HuH-7.5 (cell line): ENCODE data around the gene SYNJ2BP.
"Not testable (repeated sequence)": the region's sequence is repeated elsewhere in the genome, so short reads cannot be mapped to it uniquely, and the experiment has no call there.

ENCODE experiments used
- DNase-seq: peaks from one replicate; pipeline ENCODE4 v3.0.0; 2011; ENCODE audit warnings: low spot score

The SYNJ2BP gene, protein sequence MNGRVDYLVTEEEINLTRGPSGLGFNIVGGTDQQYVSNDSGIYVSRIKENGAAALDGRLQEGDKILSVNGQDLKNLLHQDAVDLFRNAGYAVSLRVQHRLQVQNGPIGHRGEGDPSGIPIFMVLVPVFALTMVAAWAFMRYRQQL

DNA sequence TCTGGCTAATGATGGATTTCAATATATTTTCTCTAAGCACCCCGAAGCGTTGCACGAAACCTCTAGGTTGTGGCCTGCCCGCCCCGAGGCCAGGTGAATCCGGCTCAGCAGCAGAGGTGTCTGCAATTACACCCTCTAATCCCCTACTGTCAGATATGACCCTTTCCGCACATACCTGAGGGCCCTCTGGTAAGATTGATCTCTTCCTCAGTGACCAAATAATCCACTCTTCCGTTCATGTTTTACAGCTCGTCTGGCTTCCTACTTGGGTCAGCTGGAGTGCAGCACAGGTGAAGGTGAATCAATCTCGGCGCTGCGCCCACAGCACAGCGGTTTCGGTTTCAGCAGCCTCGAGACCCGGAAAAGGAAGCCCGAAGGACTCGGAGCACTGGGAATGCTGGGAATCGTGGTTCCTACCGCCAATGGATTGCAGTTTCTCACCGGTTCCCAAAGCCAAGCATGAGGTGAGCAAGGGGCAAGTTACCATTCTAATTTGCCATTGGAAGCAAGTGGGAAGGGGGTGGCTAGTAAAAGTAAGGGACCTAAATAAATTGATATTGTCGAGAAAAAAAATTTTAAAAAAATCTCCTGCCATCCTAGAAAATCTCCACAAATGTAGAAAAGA, at the start of gene SYNJ2BP:
TSS of gene SYNJ2BP (minus strand) at position 366 of the 625 bp plus-strand sequence. CDS start at position 239, 127 bp downstream.
- DNase-seq, result peak; percentile 68

DNA sequence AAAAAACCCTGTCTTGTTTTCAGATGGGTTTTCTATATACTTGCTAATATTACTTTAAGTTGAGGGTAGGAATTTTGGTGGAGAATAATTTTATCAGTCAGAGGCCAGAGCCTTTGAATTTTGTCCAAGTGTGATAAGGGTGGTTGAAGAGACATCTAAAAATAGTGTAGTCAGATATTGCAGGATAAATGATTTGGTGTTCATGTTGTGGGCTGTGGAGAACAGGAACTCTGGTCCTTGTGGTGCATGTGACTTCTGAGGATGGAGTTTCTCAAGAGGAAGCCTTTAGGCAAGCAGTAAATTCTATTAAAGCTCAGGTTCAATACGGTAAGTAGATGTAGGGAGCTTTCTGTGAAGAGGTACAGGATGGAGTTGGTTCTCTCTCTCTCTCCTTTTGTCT, 37.8 kb upstream of the SYNJ2BP start:
- DNase-seq, result no peak

DNA sequence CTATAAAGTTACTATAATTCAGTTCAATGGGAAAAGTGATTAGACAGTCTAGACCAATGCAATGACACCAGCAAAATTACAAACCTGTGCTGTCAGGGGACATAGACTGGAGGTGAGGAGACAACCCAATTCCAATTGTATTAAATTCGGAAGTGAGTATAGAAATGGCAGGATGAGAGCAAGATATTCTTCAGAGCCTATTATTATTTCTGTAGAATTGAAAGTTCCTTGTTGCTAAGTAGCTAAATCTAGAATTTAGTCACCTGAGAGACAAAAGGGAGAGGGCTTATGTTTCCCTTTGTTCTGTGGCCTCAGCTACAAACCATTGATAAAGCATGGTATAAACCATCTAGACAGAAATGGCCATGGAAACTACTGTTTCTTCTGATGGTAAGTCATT, 35.0 kb upstream of the SYNJ2BP start, which contains the start of gene ADAM21:
TSS of gene ADAM21 (plus strand) at position 301 of the 400 bp plus-strand sequence. CDS start 5,326 bp downstream, outside the sequence.
- DNase-seq, result no peak

DNA sequence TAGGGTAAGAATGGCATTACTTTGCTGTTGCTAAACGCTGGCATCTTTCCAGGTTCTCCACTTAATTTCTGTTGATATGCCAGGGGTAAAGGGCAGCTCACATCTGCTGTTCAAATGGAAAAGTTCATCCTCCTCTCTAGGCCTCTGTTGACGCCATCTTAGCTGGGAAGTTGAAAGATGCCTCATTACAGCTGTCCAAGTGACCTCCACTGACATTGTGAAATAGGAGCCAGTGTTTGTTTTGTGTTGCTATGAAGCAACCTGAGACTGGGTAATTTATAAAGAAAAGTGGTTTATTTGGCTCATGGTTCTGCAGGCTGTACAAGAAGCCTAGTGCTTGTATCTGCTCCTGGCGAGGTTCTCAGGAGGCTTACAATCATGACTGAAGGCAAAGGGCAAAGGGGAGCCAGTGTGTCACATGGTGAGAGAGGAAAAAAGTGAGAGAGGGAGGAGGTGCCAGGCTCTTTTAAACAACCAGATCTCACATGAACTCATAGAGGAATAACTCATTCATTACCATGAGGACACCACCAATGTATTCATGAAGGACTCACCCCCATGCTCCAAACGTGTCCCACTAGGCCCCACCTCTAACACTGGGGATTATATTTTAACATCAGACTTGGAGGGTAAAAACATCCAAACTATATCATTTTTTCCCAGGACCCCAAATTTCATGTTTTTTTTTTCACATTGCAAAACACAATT, 31.9 kb upstream of the SYNJ2BP start:
- DNase-seq, result peak; percentile 63

DNA sequence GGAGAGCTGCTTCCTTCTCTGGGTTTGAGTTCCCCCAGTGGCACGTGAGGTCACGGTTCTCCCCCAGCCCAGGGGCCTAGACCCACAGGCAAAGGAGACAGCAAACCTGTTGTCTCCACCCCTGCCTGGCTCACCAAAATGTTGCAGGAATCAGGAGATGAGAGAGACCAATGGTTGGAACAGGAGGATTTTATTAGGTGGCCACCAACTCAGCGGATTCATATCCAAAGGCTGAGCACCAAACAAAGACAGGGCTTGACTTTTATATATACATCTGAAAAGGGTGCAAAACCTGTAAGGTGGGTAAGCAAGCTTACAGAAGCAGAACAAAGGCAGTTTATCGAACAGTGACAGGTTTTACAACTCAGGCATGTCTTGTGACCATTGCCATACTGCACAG, 25.9 kb upstream of the SYNJ2BP start:
- no peak for DNase-seq

DNA sequence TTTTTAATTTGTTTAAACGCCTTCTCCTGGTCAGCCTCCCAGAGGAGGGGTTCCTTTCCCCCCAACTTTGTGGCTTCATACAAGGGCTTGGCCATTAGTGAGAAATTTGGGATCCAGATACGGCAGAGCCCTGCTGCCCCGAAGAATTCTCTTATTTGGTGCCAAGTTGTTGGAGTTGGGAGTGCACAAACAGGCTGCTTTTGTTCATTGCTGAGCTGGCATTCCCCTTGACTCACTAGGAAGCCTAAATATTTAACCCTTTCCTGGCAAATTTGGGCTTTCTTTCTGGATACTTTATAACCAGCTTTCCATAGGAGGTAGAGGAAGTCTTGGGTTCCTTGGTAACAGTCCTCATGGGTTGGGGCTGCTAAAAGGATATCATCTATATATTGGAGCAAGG, 24.8 kb upstream of the SYNJ2BP start:
- no peak for DNase-seq

DNA sequence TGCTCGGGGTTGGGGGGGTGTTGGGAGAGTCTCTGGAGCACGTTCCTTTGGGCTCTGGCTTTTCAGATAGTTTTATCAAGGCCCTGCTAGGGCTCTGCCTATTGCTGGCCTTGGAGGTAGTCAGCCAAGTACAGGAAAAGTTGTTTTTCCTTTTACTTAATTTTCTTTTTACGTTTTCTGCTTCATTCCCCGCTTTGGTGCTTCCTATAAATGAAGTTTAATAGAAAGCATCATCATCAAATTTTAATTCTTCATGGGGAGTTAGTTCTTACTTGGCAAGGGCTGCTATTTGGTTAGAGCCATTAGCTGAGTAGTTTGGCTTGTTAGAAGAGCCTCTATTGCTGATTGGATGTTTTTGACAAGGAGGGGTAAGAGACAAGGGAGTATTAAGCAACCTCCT, 20.0 kb upstream of the SYNJ2BP start:
- no peak for DNase-seq

DNA sequence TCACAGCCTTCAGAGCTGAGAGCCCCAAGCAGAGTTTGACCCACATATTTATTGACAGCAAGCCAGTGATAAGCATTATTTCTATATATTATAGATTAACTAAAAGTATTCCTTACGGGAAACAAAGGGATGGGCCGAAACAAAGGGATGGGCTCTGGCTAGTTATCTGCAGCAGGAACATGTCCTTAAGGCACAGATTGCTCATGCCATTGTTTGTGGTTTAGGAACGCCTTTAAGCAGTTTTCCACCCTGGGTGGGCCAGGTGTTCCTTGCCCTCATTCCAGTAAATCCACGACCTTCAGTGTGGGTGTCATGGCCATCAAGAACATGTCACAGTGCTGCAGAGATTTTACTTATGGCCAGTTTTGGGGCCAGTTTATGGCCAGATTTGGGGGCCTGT, 9.7 kb upstream of the SYNJ2BP start:
- not testable (repeated sequence) for DNase-seq

DNA sequence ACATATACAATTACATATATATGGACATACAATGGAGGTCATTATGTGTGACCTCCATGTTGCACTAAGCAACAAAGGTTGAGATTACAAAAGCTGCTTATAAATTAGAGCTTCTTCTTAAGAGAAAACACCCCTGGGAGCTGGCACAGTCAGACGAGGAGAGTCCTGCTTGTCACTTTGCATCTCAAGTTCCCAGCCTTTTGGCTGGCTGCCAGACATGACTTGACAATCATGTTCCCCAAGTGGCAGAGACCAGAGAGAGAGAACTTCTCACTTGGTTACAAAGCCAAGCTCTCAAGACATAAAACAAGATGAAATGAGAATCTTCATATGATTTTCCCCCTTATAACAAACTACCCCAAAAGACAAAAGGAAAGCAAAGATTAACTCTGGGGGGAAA, 8.5 kb upstream of the SYNJ2BP start:
- no peak for DNase-seq

DNA sequence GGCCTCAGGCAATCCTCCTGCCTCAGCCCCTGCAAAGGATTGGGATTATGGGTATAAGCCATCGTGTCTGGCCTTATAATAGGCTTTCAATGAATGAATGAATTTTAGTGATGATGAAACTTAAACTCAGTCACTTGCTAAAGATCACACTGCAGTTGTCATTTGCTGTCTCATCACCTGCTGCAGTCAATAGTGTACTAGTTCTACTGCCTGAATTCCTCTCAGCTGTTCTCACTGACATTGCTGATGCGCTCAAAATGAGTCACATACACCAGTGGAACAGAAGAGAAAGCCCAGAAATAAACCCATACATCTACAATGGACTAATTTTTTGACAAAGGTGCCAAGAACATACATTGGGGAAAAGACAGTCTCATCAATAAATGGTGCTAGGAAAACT, 5.6 kb upstream of the SYNJ2BP start:
- DNase-seq, result no peak

DNA sequence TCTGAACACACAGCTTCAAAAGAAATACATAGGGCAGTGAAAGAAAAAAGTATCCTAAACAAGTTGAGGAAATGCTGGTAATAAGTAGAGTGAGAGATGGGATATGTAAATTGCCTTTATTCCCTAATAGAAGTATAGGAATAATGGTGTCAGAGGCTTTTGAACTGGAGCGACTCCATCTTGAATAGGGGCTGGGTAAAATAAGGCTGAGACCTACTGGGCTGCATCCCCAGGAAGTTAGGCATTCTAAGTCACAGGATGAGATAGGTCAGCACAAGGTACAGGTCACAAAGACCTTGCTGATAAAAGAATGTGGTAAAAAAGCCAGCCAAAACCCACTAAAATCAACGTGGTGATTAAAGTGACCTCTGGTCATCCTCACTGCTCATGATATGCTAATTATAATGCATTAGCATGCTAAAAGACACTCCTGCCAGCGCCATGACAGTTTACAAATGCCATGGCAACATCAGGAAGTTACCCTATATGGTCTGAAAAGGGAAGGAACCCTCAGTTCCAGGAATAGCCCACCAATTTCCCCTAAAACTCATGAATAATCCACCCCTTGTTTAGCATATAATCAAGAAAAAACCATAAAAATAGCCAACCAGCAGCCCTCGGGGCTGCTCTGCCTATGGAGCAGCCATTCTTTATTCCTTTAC, 2.5 kb upstream of the SYNJ2BP start:
- DNase-seq, result not testable (repeated sequence)

DNA sequence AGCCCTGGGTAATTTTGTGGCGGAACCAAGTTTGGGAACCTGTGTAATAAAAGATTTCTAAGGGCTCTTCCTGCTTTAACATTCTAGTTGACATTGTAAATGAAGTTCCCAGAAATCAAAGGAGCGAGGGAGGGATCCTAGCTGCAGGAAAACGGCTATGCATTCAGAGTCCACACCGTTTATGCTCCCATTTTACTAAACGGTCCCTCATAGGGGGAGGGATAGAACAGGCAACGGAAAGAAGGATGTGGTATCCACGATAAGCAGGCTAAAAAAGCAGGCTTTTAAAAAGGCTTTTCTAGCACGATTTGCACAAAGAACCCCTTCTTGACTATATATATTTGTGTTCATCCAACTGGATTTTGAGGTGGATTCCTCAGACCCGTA, 559 bp downstream of the SYNJ2BP start:
- no peak for DNase-seq

DNA sequence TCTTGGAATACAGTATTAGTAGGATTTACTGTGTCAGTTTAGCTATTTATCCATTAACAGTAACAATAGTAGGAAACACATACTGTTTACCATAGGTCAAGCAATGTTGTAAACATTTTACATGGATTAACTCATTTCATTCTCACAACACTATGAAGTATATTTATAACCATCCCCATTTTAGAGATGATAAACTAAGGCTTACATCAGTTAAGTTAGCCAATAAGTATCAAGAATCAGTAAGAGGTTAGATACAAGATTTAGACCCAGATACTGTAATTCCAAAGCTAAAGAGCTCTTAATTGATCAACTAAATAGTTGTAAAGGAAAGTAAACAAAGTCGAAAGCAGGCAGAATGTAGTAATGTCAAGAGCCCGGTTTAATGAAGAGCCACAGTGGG, 1.1 kb downstream of the SYNJ2BP start:
- no peak for DNase-seq

DNA sequence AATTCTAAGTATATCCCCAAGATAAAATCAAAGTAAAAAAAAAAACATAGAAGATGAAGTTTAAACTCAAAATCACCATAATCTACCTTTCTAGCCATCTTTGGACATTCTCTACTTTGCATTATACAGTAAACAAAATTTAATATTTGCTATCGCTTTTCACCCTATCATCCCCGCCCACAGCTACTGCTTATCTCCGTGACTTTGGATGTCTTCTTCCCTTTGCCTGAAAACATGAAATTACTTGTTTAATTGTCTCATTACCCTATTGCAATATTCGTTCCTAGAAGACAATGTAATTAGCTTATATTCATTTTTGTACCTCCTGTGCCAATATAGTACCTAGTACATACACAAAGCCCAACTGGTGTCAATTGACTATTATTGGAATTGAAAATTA, 9.3 kb downstream of the SYNJ2BP start:
- DNase-seq, result no peak

DNA sequence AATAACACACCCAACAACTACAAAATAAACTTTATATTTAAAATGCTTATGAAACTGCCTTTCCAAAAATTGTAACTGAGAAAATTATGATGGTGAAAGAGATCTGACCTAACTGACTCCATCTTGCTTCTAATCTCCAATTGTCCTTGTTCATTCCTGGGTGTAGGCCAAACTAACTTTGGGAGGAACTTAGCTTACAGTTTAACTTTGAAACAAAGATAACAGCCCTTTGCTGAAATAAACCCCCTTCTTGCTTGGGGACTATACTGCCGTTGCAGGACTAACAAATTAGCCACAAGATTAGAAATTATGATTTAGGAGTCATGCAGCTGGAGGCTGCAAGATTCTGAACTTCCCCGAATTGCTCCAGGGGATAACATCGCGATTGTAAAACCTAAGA, 10.7 kb downstream of the SYNJ2BP start:
- DNase-seq, result not testable (repeated sequence)

DNA sequence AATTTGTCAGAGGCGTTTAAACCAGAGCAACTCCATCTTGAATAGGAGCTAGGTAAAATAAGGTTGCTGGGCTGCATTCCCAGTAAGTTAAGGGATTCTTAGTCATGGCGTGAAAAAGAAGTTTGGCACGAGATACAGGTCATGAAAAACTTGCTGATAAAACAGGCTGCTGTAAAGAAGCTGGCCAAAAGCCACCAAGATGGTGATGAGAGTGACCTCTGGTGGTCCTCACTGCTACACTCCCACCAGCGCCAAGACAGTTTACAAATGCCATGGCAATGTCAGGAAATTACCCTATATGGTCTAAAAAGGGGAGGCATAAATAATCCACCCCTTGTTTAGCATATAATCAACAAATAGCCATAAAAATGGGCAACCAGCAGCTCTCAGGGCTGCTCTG, 13.6 kb downstream of the SYNJ2BP start:
- DNase-seq, result not testable (repeated sequence)

DNA sequence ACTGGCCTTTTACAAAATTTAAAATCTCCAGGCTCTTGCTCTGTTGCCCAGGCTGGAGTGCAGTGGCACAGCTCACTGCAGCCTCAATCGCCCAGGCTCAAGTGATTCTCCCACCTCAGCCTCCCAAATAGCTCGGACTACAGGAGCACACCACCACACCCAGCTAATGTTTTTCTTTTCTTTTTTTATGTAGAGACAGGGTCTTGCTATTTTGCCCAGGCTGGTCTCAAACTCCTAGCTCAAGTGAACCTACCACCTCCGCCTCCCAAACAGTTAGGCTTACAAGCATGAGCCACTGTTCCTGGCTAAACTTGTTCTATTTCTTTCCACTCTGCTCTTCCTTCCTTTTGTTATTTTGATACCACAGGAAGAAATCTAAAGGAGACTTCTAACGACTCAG, 15.2 kb downstream of the SYNJ2BP start:
- DNase-seq, result no peak

DNA sequence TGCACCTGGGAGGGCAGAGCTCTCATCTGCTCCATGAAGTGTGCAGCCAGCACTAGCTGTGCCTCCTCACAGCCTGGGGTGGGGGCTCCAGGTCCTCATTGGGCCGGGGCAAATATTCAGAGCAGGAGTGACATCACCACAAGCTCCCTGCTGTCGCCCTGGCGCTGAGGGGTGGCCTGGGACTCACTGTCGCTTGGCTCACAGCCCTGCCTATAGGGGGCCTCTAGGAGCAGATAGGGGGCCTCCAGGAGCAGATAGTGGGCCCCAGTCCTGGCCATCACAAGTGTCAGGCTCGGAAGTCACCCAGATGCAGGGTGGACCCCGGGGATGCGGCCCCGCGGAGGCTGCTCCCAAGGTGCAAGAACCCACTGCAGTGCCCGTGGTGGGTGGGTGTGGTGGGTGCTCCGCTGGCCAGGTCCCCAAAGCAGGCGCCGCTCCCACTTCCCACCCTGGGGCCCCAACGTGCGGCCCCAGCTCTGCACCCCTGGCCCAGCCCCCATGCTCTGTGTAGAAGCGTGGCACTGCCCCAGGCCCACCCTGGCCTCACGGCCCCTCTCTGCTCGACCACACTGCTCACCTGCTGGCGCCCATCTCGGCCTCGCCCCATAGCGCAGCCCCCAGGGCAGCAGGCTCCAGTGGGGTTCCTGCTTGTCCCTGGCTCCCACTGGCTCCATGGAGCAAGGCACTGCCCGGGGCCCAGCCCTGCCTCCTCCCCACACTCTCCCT, 18.0 kb downstream of the SYNJ2BP start:
- DNase-seq, result no peak

DNA sequence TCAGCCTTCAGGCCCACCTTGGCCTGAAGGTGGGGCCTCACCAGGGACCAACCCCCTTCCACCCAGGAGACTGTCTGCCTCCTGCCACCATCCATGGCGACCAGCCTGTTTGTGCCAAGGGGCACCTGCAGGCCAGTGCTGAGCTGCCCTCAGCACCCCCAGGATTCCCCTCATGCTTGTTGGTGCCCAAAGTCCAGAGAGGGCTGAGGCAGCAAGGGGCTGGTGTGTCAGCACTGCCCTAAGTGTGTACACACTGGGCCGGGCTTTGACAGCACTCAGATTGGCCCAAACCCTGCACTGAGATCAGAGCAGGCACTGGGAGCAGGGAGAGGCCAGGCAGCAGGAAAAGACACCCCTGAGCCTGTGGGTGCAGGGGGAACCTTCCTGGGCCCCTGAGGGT, 18.6 kb downstream of the SYNJ2BP start:
- DNase-seq, result no peak

DNA sequence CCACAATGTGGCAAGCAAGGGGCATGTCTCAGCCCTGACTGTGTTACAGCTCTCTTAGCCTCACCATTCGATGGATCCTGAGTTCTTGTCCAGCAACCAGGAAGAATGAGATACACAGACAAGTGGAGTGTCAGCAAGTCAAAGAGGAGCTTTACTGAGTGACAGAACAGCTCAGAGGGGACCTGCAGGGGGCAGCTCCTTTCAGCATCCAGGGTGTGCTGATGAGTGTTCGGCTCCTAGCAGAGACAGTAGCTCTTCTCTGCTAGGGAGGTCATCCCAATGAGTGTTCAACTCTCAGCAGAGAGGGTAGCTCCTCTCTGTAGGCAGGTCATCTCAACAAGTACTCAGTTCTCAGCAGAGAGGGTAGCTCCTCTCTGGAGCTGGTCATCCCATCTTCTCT, 19.1 kb downstream of the SYNJ2BP start:
- no peak for DNase-seq

DNA sequence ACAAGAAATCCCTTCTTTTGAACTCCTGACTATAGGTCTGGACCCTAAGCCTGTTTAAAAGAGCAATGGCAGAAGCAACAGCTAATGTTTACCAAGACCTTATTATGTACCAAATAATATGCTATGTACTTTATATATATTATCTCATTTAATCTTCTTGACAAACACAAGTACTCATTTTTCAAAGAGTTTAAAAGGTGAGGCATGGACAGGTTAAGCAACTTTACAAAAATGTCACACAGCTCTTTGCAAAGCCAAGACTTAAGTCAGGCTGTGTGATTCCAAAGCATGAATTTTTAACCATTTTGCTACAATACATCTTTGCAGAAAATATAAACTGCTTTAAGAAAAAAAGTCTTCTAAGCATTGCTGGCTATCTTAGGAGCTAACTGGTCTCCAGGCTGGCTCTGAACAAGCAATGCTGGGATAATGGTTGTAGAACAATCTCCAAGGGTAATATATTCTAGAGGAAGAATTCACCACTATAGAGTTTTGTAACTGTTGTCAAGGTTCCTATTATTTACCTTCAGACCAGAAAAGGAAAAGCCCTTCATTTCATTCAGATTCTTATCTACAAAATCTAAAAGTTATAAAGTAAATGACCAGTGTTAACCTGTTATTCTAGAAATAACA, 22.1 kb downstream of the SYNJ2BP start:
- DNase-seq, result no peak

DNA sequence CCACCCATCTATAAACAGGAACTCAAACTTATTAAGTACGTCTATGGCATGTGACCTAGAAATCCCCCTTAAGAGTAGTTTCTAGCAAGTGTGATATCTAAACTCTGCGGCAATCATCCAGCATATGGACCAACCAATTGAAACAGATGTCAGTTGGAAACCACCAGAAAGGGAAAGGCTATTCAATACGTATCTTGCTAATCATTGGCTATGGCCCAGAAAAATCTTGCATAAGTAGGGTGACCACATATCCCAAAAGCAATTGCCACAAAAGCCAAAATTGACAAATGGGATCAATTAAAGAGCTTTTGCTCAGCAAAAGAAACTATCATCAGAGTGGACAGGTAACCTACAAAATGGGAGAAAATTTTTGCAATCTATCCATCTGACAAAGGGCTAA, 24.2 kb downstream of the SYNJ2BP start:
- no peak for DNase-seq
